AG04449 (cell line): ENCODE measurements around the gene MIS18A.

ENCODE experiments used
- CTCF ChIA-PET: fragments of 350-600 bp; formaldehyde crosslinking; extraction: SDS; loops from one replicate; lab custom pipeline; 2021; ENCODE audit warnings: antibody characterized with exemption; lab: Yijun Ruan, JAX
- POLR2A ChIA-PET: fragments of 400-600, 350-600 bp; formaldehyde crosslinking; extraction: SDS; loops from one replicate; lab custom pipeline; 2020; ENCODE audit warnings: antibody characterized with exemption, inconsistent platforms; lab: Yijun Ruan, JAX
- DNase-seq: peaks from one replicate; pipeline ENCODE4 v3.0.0-alpha.2; 2010; ENCODE audit warnings: low read depth, low spot score
- H3K4me3 ChIP-seq: 2 replicates; pipeline ENCODE4 v1.5.1; 2011; ENCODE audit warnings: low read depth, mild to moderate bottlenecking, control low read depth, low read length
- TF ChIP-seq, protein P1 (sequence below): IDR thresholded peaks from one replicate; pipeline ENCODE4 v1.5.1; 2011; ENCODE audit warnings: mild to moderate bottlenecking, moderate library complexity, low read length, control low read depth, inconsistent platforms; ENCODE audit not compliant: insufficient read depth; ENCODE audit errors: missing control alignments

MIS18A gene

DNA sequence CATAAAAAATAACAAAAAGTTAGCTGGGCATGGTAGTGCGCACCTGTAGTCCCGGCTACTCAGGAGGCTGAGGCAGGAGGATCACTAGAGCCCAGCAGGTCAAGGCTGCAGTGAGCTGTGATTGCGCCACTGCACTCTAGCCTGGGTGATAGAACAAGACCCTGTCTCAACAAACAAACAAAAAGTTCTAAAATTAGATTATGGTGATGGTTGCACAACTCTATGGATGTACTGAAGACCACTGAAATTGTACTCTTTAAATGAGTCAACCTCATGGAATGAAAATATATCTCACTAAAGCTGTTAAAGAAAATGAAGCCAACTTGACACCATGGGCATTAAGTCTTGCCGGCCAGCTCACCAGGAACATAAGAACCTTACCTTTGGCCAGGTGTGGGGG, 28.9 kb upstream of the MIS18A start:
- POLR2A ChIA-PET: interaction anchor here (0.7 kb wide), 1 partner anchor 10 kb away, joined by 3 read pairs; no protein-coding TSS in a partner anchor
- DNase-seq: no peak
- no peak overlapping the region for H3K4me3 ChIP-seq
- CTCF ChIA-PET: interaction anchor here (0.9 to 1.5 kb wide), 2 partner anchors 8 to 293 kb away, joined by 3 to 4 read pairs; no protein-coding TSS in a partner anchor
- TF ChIP-seq, protein P1, sequence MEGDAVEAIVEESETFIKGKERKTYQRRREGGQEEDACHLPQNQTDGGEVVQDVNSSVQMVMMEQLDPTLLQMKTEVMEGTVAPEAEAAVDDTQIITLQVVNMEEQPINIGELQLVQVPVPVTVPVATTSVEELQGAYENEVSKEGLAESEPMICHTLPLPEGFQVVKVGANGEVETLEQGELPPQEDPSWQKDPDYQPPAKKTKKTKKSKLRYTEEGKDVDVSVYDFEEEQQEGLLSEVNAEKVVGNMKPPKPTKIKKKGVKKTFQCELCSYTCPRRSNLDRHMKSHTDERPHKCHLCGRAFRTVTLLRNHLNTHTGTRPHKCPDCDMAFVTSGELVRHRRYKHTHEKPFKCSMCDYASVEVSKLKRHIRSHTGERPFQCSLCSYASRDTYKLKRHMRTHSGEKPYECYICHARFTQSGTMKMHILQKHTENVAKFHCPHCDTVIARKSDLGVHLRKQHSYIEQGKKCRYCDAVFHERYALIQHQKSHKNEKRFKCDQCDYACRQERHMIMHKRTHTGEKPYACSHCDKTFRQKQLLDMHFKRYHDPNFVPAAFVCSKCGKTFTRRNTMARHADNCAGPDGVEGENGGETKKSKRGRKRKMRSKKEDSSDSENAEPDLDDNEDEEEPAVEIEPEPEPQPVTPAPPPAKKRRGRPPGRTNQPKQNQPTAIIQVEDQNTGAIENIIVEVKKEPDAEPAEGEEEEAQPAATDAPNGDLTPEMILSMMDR: no peak

DNA sequence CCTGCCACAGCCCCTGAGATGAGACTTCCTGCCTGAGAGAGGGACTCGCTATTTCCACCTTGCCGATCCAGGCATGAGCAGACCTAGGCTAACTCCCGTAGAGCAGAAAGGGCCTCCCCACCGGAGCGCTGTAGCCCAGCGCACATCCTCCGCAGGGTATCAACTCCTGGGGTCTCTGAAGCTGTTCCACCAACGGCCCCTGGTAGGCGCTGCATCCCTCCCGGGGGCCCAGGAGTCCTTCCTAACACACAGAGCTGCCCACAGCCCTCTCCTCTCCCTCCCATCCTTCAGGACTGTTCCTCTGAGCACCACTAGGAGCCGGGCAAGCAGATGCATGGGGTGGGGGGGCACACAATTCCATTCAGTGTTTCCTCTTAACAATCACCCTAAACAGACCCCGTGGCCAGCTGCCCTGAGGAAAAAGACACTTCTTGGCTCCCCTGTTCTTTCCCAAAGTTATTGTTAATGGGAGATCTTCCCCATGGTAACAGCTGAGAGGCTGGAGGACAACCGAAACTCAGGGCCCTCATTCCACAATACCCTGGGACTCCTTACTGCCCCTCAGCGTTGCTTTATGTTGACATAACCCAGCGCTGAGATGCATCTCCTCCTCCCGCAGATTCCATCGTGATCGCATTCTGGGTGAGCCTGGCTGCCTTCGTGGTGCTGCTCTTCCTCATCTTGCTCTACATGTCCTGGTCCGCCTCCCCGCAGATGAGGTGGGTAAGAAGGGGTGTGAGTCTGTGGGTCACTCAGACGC, 27.4 kb upstream of the MIS18A start:
- DNase-seq: no peak
- POLR2A ChIA-PET: no interaction called here
- no peak overlapping the region for H3K4me3 ChIP-seq
- TF ChIP-seq, protein P1: no peak
- CTCF ChIA-PET: no interaction called here

DNA sequence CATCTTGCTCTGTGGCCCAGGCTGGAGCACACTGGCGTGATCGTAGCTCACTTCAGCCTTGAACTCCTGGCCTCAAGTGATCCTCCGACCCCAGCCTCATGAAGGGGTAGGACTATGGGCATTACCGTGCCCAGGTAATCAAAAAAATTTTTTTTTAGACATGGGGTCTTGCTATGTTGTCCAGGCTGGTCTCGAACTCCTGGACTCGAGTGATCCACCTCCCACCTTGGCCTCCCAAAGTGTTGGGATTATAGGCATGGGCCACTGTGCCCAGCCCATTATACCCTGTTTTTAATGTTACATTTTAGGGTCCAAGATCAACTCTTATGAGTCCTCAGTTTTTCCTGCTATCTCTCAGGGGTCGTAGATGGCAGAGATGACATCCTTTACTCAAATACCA, 26.1 kb upstream of the MIS18A start:
- DNase-seq: no peak
- ChIA-PET CTCF (no interaction called here), POLR2A (no interaction called here)

DNA sequence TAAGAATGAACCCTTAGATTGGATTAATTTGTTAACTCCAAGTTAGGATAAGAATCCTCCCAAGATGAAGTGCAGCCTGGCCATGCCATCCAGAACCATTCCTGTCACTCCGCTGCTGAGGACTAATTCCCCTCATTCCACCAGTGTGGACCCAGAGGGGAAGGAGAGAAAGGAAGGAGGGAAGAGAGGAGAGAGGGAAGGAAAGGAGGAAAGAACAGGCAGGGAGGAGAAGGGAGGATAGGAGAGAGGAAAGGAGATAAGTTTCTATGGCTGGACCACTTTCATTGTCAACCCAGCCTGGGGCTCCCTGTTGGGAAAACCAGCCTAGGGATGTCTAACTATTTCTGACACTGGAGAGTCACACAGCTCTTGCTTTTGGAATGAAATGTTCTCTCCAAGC, 24.5 kb upstream of the MIS18A start:
- TF ChIP-seq, protein P1: no peak
- ChIA-PET POLR2A (no interaction called here), CTCF (no interaction called here)
- H3K4me3 ChIP-seq: no peak overlapping the region
- no peak for DNase-seq

More for the DNA sequence above, 26.1 kb upstream of the MIS18A start:
- TF ChIP-seq, protein P1: no peak
- H3K4me3 ChIP-seq: no peak overlapping the region

DNA sequence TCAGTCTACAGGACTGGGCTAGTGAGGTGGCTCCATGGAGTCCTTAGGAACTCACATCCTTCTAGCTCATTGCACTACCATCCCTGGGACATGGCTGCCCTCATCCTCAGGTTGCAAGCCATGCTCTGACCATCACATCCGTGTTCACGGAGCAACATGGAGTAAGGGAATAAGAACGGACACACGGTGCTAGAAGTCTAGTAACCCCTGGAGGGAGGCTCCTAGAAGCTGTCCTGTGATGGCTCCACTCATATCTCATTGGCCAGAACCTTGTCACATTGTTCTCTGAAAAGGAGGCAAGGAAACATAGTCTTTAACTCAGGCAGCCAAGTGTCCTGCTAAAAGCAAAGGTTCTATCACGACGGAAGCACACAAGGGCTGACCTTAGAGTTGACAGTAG, 23.7 kb upstream of the MIS18A start:
- no peak overlapping the region for H3K4me3 ChIP-seq
- DNase-seq: no peak
- TF ChIP-seq, protein P1: no peak
- ChIA-PET POLR2A (no interaction called here), CTCF (no interaction called here)

DNA sequence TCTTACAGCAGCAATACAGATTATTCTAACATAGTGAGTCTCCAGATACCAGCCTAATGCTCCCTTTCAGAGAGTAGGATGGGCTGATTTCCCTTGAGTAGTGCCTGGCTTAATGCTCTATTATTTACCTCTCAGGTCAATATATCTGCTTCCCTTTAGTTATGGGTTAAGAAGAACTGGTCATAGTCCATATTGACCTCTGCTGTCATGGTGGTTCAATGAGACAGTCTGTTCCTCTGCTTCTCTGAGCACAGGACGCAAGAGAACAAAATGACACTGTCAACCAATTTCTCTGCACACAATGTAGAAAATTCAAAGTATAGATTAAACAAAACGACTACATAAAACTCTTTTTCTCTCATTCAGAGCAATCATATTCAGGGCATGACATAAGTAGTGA, 22.7 kb upstream of the MIS18A start:
- TF ChIP-seq, protein P1: no peak
- CTCF ChIA-PET: no interaction called here
- no peak overlapping the region for H3K4me3 ChIP-seq
- POLR2A ChIA-PET: no interaction called here
- no peak for DNase-seq
